GM19328 (cell line): Measurements from ENCODE around the gene GFI1.
"Not testable (repeated sequence)": the region's sequence is repeated elsewhere in the genome, so short reads cannot be mapped to it uniquely, and the experiment has no call there.

Source experiments
- ATAC-seq: cut with Tn5 transposase; IDR thresholded peaks from one replicate; pipeline ENCODE4 v1.9.1; 2021; ENCODE audit warnings: mild to moderate bottlenecking, moderate library complexity; ENCODE audit not compliant: unreplicated experiment

GFI1 gene

DNA sequence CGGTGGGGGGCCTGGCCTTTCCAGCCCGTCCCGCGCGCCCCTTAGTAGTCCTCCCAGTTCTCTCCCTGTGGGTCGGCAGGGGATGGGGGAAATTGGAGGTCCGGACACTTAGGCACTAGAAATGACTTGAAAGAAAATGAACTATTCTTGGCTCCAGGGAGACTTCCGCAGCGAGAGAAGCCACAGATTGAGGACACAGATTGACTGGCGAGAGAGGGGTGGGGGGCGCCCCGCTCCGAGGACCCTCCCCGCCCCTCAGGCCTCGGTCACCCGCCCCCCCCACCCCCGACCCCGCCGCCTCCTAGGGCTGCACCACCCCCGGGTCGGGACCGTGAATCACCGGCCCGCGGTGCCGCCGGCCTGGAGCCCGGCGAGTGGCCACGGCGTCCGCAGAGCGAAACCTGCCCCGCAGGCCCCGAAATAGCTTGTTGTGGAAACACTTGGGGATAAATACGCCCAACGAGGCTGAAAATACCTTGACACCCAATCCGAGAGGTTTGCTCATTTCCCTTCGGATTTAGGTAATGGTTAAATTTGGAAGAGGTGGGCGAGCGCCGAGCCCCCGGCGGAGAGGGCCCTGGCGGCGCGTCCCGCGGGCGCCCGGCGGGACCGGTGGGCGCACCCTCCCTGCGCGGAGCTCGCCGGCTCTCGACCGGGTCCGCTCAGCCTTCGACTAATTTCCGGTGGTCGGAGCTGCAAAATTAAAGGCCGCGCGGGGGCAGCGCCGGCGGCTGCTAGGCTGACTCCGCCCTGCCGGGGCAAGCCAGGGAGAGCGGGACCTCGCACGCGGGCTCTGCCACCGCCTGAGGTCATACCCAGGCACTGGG, at the start of gene GFI1:
Gene GFI1, minus strand, starts transcription at position 675 of the 827 bp plus-strand sequence. CDS start 3,438 bp downstream, outside the sequence.
- no peak for ATAC-seq

DNA sequence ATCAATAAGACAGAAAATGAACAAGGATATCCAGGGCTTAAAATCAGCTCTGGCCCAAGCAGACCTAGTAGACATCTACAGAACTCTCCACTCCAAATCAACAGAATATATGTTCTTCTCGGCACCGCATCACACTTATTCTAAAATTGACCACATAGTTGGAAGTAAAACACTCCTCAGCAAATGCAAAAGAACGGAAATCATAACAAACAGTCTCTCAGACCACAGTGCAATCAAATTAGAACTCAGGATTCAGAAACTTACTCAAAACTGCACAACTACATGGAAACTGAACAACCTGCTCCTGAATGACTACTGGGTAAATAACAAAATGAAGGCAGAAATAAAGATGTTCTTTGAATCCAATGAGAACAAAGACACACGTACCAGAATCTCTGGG, 45.6 kb upstream of the GFI1 start:
- ATAC-seq: not testable (repeated sequence)

GRCh38 chr1:92531939-92532338, 45.2 kb upstream of the GFI1 start:
- ATAC-seq: not testable (repeated sequence)

GRCh38 chr1:92527670-92528069, 40.9 kb upstream of the GFI1 start:
- no peak for ATAC-seq

GRCh38 chr1:92524944-92525590, 38.3 kb upstream of the GFI1 start:
- not testable (repeated sequence) for ATAC-seq

DNA sequence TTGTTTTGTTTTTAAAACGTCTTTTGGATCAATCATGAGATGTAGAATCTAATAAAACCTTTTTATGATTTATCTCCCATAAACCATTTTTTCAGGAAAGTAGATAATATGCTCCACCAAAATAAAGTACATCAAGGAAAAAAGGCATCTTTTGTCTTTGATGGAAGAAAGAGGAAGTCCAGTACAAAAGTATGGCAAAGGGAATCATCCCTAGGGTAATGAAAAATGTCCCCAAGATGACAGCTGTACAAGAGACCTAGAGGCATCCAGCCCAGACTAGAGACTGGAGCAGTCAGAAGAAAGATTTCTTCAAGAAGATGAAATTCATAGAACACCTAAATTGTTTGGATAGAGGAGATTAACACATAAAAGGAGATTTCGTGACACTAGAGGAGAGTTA, 32.3 kb upstream of the GFI1 start:
- no peak for ATAC-seq

DNA sequence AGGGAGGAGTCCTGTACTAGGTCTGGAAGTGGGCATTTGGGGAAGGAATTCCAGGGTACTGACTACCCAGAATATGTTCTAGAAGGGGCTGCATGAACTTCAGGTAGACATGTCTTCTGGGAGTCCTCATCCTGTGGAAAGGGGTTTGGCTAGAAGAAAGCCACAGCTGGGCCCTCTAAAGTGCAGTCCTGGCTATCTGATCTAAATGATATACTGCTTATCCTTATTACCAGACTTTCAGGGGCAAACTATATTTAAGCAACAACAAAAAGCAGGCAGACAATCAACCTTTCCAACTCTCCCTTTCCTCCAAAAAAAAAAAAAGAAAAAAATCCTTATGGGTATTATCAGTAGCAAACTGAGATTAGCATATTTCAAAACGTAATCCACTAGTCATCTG, 29.8 kb upstream of the GFI1 start:
- no peak for ATAC-seq

DNA sequence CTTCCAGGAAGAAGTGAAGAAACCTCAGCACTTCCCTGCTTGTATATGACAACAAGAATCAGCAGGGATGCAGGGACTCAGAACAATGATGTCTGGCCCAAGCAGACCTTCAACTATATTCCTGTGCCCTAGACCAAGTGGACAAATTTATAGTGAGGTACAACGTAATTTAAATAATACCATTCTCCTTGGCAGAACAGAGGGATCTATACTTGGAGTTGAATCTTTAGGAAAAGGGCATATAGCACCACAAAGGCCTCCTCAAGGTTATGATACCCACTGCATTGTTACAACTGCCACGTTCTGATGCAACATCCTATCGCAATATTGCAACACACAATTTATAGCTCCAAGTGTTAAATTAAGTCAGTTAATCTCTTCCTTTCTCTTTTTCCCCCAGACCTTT, 29.1 kb upstream of the GFI1 start:
- no peak for ATAC-seq

DNA sequence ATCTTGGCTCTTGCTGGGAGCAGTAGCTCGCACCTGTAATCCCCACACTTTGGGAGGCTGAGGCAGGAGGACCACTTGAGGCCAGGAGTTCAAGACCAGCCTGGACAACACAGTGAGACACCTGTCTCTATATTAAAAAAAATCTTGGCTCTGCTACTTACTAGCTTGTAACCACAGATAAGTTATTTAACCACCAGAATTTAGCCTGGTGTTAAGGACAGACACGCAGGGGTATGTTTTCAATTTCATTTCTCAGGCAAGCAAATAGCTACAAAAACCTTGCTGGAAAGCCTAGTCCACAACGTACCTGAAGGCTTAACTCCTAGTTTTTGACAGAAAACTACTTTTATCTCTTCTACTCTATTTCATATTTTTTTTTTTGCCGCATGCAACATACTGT, 24.8 kb upstream of the GFI1 start:
- no peak for ATAC-seq

DNA sequence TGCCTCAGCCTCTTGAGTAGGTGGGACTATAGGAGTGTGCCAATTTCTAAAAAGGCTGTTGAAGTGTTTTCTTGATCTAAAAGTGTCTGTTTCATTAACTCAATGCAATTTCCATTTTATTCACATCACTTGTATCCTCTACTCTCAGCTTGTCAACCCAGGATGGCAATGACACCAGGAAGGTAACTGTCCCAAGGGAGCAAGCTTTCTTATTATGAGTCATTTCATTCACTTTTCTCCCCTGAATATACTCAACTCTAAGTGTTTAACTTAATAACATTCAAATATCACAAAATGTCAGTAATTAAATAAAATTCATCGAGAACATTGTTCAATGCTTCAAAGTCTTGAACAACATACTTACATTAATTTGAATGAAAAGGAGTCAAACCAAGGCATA, 22.9 kb upstream of the GFI1 start:
- ATAC-seq: no peak

- ATAC-seq: no peak
These were observed 18.4 kb upstream of the GFI1 start for GRCh38 chr1:92505015-92505692.

- ATAC-seq: no peak
These were observed 17.7 kb upstream of the GFI1 start for GRCh38 chr1:92504291-92505014.

- no peak for ATAC-seq
These were observed 17.2 kb upstream of the GFI1 start for GRCh38 chr1:92503926-92504285.

- ATAC-seq: no peak
These were observed 16.6 kb upstream of the GFI1 start for GRCh38 chr1:92503043-92503925.

GRCh38 chr1:92502247-92502646, 15.5 kb upstream of the GFI1 start:
- ATAC-seq: no peak

GRCh38 chr1:92500552-92500951, 13.8 kb upstream of the GFI1 start:
- no peak for ATAC-seq

- ATAC-seq: no peak
These were observed 8.8 kb upstream of the GFI1 start for GRCh38 chr1:92495392-92496063.

DNA sequence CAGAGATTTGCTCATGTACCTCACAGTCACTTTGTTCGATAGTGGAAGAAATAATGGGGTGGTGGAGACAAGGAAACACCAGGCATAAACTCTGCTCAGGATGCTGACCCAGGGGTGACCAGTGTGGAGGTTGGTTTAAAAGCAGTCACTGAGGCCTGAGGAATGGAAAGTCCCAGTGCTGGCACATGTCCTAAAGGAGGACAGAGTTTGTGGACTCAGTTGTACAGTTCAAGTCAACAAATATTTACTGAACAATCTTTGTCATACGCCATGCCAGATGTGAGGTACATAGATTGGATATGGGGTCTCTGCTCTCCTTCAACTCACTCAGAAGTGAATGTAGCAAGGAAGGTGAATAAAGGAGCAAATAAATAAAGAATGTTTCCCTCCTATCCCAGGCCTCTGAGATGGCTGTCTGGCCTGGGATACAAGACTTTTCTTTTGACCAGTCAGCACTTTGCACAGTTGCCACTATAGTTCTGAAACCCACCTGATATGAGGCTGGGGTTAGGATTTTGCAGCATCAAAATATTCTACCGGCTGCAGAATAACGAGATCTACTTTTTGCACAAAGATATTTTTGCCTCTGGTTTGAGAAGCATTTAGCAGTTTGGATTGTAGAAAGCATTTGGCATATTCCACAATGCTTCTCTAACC, 7.9 kb upstream of the GFI1 start:
- ATAC-seq: no peak

- ATAC-seq: no peak
These were observed 6.4 kb upstream of the GFI1 start for GRCh38 chr1:92493139-92493538.
